Ammon's horn (tissue), 1 donor: Measurements from ENCODE around the gene CCL25.
"Not testable (repeated sequence)": the region's sequence is repeated elsewhere in the genome, so short reads cannot be mapped to it uniquely, and the experiment has no call there.

ENCODE experiments used
- DNase-seq: peaks from one replicate; pipeline ENCODE4 v3.0.0-alpha.2; 2016; ENCODE audit warnings: low spot score

CCL25 gene

GRCh38 chr19:8052464-8052859 is at the start of gene CCL25:
Gene CCL25, plus strand, starts transcription at chr19:8052760. Its CDS starts 290 bp downstream, at chr19:8053050.
- DNase-seq = no peak

- no peak for DNase-seq
Observed at GRCh38 chr19:8004001-8004400, 48.6 kb upstream of the CCL25 start.

- no peak for DNase-seq
Observed at GRCh38 chr19:8004723-8005513, 47.6 kb upstream of the CCL25 start.

- peak; percentile 87 for DNase-seq
Observed at GRCh38 chr19:8005534-8006256, 46.9 kb upstream of the CCL25 start, which contains the start of gene ELAVL1. Gene ELAVL1, minus strand, starts transcription at chr19:8005641. Its CDS starts 13,826 bp downstream, at chr19:7991815.

GRCh38 chr19:8017808-8018207 is 34.8 kb upstream of the CCL25 start:
- no peak for DNase-seq

- DNase-seq = no peak
Observed at GRCh38 chr19:8020681-8021080, 31.9 kb upstream of the CCL25 start.

GRCh38 chr19:8021374-8021773 is 31.2 kb upstream of the CCL25 start:
- DNase-seq = no peak

- DNase-seq = no peak
Observed at GRCh38 chr19:8022275-8022674, 30.3 kb upstream of the CCL25 start.

GRCh38 chr19:8023371-8023770 is 29.2 kb upstream of the CCL25 start:
- DNase-seq = no peak

- not testable (repeated sequence) for DNase-seq
Observed at GRCh38 chr19:8024256-8024655, 28.3 kb upstream of the CCL25 start.

GRCh38 chr19:8025316-8025715 is 27.2 kb upstream of the CCL25 start:
- DNase-seq = no peak

GRCh38 chr19:8028951-8029491 is 23.5 kb upstream of the CCL25 start:
- DNase-seq = no peak

GRCh38 chr19:8030960-8031359 is 21.6 kb upstream of the CCL25 start:
- no peak for DNase-seq

- not testable (repeated sequence) for DNase-seq
Observed at GRCh38 chr19:8033287-8034177, 19.0 kb upstream of the CCL25 start.

GRCh38 chr19:8034178-8034525 is 18.4 kb upstream of the CCL25 start:
- no peak for DNase-seq

GRCh38 chr19:8036434-8037099 is 16.0 kb upstream of the CCL25 start:
- DNase-seq = no peak

GRCh38 chr19:8038815-8039214 is 13.7 kb upstream of the CCL25 start:
- no peak for DNase-seq

GRCh38 chr19:8039231-8039630 is 13.3 kb upstream of the CCL25 start:
- DNase-seq = no peak

GRCh38 chr19:8041531-8041931 is 11.0 kb upstream of the CCL25 start:
- DNase-seq = no peak

GRCh38 chr19:8042900-8043299 is 9.7 kb upstream of the CCL25 start:
- no peak for DNase-seq

- no peak for DNase-seq
Observed at GRCh38 chr19:8044018-8044417, 8.5 kb upstream of the CCL25 start.
